Subcutaneous adipose tissue (tissue), 4 donors: ENCODE measurements around the gene SLC27A4. TPM values are rescaled to one million over a fixed set of nuclear protein-coding genes. Genes with fewer than 3 reads are reported as not detected.

Experiments
- CTCF ChIP-seq: fragments of 450-650 bp; IDR thresholded peaks from one replicate; pipeline ENCODE4 v1.5.1; 2016; ENCODE audit warnings: low read depth, mild to moderate bottlenecking, control low read depth, antibody characterized with exemption, moderate library complexity
- total RNA-seq, 4 donors: library from RNA; depleted of rRNA; stranded (reverse); fragments of >200 nt; gene quantifications; one replicate each; pipeline ENCODE4 v1.1.0, GENCODE V29; 2016

SLC27A4 gene
- total RNA-seq, 4 donors from 2014 or later, result 10.1 to 17.3 (median 12.3) TPM

GRCh38 chr9:128317629-128318028 lies 22.7 kb upstream of the SLC27A4 start:
- TF ChIP-seq CTCF, result no peak

- no peak for TF ChIP-seq CTCF
These were observed 19.0 kb upstream of the SLC27A4 start for GRCh38 chr9:128321343-128321742.

GRCh38 chr9:128321879-128322403 lies 18.4 kb upstream of the SLC27A4 start:
- TF ChIP-seq CTCF, result no peak

- no peak for TF ChIP-seq CTCF
These were observed 17.7 kb upstream of the SLC27A4 start, which contains the start of the genes COQ4 and TRUB2 for GRCh38 chr9:128322404-128323211. Gene COQ4 (plus strand): TSS chr9:128322839. CDS start chr9:128322859, 20 bp downstream. Gene TRUB2 (minus strand): TSS chr9:128322447. CDS start chr9:128322408, 39 bp downstream.

GRCh38 chr9:128323212-128323730 lies 17.1 kb upstream of the SLC27A4 start:
- no peak for TF ChIP-seq CTCF

GRCh38 chr9:128323791-128324190 lies 16.5 kb upstream of the SLC27A4 start:
- TF ChIP-seq CTCF, result no peak

- no peak for TF ChIP-seq CTCF
These were observed 15.9 kb upstream of the SLC27A4 start for GRCh38 chr9:128324401-128324800.
